Left lung (tissue), 10 donors: ENCODE results near the gene CHAF1A. TPM values are rescaled to one million over a fixed set of nuclear protein-coding genes. Genes with fewer than 3 reads are reported as not detected.

Source experiments
- ATAC-seq: fragments of 200-7000 bp; cut with Tn5 transposase; one replicate; pipeline ENCODE4 v1.9.1; 2020; ENCODE audit warnings: moderate library complexity
- DNase-seq, 4 donors: peaks; one replicate each; pipeline ENCODE4 v3.0.0-alpha.2; 2013 to 2020
- H3K27ac ChIP-seq, 2 donors: fragments of 200-600 bp; sonication (generic) in 1 of 2; one replicate each; pipeline versions ENCODE4 v1.5.0 to v1.8.0; 2020 to 2021
- H3K27me3 ChIP-seq, 2 donors: fragments of 200-600 bp; sonication (generic) in 1 of 2; one replicate each; pipeline versions ENCODE4 v1.5.0 to v1.8.0; 2020 to 2021
- H3K36me3 ChIP-seq, 2 donors: fragments of 200-600 bp; sonication (generic) in 1 of 2; one replicate each; pipeline versions ENCODE4 v1.5.0 to v1.8.0; 2020 to 2021
- H3K4me1 ChIP-seq, 2 donors: fragments of 200-600 bp; one replicate each; pipeline ENCODE4 v1.8.0; 2021
- H3K4me3 ChIP-seq, 2 donors: fragments of 200-600 bp; sonication (generic) in 1 of 2; one replicate each; pipeline versions ENCODE4 v1.5.0 to v1.8.0; 2020 to 2021; ENCODE audit warnings: mild to moderate bottlenecking in 1 of 2
- H3K9me3 ChIP-seq, 2 donors: fragments of 200-600 bp; sonication (generic) in 1 of 2; one replicate each; pipeline versions ENCODE4 v1.5.0 to v1.8.0; 2020 to 2021
- intact Hi-C, 2 donors: fragments of 100-400 bp; cut with DNase I; formaldehyde crosslinking; loops; one replicate each; pipeline versions ENCODE4 v1.11.2 to v1.14.2; 2022
- polyA plus RNA-seq, 6 donors: library from polyadenylated mRNA; unstranded; fragments of 120-200 nt; gene quantifications; one replicate each; pipeline ENCODE4 v1.2.1, GENCODE V29; 2013; ENCODE audit not compliant: insufficient read length in 6 of 6
- total RNA-seq, 2 donors: library from RNA; stranded (reverse); fragmentation: NEBNext Ultra II Directional; extraction: Animal tissue kit (Norgen Biotek cat#: 25700); gene quantifications; one replicate each; pipeline ENCODE4 v1.2.1, GENCODE V29; 2021
- TF ChIP-seq, protein P1 (sequence below), 2 donors: fragments of 200-600 bp; sonication (generic) in 1 of 2; IDR thresholded peaks; one replicate each; pipeline versions ENCODE4 v1.5.0 to v1.8.0; 2021; ENCODE audit warnings: antibody characterized with exemption in 2 of 2
- donor health status: DM: no; HTN: yes; CAD: no.
- donor health status: DM: no; HTN: no; CAD: no.

Gene CHAF1A
- total and polyA plus RNA-seq, 8 donors = 15.6 to 29.3 (median 24.3) TPM

DNA sequence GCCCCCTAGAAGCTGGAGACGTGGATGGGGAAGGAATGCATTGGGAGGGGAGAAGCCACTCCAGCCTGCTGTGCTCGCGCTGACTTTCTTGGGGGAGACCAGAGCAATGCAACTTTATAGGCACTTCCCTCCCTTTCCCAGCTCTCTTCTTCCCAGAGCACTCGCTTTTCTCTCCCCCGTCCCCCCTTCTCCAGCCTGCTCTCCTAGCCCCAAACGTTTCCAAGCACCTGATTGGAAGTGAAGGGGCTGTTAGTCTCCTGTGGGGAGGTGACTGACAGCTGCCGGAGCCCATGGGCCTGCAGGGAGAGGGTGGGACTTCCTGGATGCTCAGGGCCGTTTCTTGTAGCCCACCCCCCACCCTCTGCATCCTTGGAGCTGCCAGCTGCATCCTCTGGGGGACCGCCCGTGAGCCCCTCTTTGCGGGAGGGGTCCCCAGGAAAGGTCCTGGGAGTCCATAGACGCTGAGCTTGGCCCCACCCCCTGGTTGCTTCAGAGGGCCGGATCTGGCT lies 72.1 kb downstream of the CHAF1A start:
- TF ChIP-seq, protein P1, sequence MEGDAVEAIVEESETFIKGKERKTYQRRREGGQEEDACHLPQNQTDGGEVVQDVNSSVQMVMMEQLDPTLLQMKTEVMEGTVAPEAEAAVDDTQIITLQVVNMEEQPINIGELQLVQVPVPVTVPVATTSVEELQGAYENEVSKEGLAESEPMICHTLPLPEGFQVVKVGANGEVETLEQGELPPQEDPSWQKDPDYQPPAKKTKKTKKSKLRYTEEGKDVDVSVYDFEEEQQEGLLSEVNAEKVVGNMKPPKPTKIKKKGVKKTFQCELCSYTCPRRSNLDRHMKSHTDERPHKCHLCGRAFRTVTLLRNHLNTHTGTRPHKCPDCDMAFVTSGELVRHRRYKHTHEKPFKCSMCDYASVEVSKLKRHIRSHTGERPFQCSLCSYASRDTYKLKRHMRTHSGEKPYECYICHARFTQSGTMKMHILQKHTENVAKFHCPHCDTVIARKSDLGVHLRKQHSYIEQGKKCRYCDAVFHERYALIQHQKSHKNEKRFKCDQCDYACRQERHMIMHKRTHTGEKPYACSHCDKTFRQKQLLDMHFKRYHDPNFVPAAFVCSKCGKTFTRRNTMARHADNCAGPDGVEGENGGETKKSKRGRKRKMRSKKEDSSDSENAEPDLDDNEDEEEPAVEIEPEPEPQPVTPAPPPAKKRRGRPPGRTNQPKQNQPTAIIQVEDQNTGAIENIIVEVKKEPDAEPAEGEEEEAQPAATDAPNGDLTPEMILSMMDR (IDR thresholded peaks at IDR 0.05) = no peak
- Histone ChIP-seq H3K27me3 (no peaks in the 10 kb centered on the region), H3K4me1 (peaks cover 12 to 24% of the 10 kb centered on the region in 2 donors), H3K9me3 (no peaks in the 10 kb centered on the region), H3K4me3 (peak overlapping the region in 1 of 2 donors; percentile 94), H3K27ac (no peak overlapping the region), H3K36me3 (peaks cover 0 to 47% of the 10 kb centered on the region in 2 donors)
- intact Hi-C loops = no loop called here
- DNase-seq = peak in 1 of 4 donors; percentile 45
- ATAC-seq = no peak

DNA sequence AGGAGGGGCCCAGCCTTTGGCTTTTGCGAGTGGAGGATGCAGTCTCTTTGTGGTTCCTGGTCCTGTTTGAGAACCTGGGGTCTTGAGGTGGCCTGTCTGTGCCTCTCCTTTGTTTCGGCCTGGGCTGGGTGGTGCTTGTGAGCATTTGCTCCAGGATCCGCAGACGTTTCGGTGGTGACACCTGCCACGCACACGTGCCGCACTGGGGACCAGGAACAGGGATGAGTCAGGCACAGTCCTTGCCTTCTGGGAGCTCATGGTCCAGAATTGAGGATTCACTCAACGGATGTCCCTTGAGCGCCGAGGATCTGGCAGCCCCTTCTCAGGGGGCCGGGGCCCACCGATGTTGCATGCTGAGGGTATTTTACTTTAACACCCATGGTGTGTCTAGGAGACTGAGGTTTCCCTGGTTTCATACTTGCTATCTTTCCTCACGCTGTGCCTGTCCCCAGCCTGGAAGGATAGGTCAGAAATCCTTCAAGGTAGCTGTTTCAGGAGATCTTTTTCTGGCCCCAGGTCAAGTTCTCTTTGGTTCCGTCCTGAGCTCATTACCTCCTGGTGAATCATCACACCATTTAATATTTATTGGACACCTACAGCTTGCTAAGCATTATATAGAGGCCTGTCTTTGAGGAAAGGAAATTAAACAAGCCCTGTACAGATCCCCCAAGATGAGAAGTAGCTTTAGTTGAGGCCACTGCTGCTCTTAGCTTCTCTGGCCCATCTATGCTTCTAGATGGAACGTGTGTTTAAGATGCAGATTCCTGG lies 74.8 kb downstream of the CHAF1A start:
- TF ChIP-seq, protein P1 (IDR thresholded peaks at IDR 0.05) = no peak
- intact Hi-C loops = no loop called here
- peaks cover 12 to 24% of the 10 kb centered on the region in 2 donors for H3K4me1 ChIP-seq
- no peak for DNase-seq
- H3K27ac ChIP-seq = no peak overlapping the region
- ATAC-seq = no peak
- no peaks in the 10 kb centered on the region for H3K9me3 ChIP-seq
- peaks cover 0 to 61% of the 10 kb centered on the region in 2 donors for H3K36me3 ChIP-seq
- no peak overlapping the region for H3K4me3 ChIP-seq
- no peaks in the 10 kb centered on the region for H3K27me3 ChIP-seq

DNA sequence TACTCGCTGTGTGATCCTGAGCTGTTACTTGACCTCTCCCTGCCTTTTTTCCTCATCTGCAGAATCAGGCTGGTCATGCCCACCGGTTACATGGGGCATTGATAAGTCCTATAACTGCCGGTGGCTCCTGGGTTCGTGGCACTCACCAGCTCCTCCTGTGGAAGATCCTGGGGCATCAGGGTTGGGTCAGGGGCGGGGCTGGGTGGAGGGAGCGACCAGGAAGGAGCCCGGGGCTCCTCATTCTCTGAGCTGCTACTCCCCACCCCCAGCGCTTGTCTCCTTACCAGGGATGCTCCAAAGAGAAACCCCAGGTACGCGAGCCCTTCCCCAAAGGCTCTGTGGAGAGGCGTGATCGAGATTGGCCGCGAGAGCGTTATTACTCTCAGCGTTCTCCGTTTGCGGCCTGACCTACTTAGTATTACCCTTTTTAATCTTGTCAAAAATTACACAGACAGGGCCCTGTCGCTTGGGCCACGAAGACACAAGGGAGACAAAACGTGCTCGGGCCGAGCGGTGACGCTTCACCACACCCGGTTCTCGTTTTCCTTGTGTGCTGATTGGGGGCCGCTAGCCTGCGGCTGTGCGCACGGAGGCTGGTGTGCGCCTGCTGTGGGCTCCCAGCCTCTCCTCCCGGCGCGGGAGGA lies 80.4 kb downstream of the CHAF1A start:
- TF ChIP-seq, protein P1 (IDR thresholded peaks at IDR 0.05) = no peak
- Histone ChIP-seq H3K9me3 (no peaks in the 10 kb centered on the region), H3K27me3 (no peaks in the 10 kb centered on the region), H3K36me3 (peaks cover 0 to 76% of the 10 kb centered on the region in 2 donors), H3K27ac (no peak overlapping the region), H3K4me1 (no peaks in the 10 kb centered on the region), H3K4me3 (no peak overlapping the region)
- ATAC-seq (no peak), DNase-seq (no peak)
- intact Hi-C loops = no loop called here

DNA sequence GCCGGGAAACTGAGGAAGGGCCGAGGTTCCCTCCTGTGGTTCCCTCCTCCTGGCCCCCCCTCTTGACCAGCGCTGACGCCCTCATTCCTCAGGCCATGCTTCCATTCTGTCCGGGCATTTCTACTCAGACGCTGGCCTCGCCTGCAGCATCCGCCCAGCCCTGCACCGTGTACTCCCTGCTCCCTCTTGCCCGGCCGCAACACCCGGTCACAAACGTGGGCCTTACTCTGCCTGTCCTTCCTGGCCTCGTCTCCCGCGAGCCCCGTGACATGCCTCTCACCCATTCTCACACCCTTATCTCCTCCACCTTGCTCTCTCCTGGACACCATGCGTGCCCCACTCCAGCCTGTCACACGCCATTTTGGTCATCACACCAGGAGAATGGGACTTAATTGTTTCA lies 80.9 kb downstream of the CHAF1A start:
- TF ChIP-seq, protein P1 (IDR thresholded peaks at IDR 0.05) = no peak
- Histone ChIP-seq H3K27ac (no peak overlapping the region), H3K4me3 (no peak overlapping the region), H3K27me3 (no peaks in the 10 kb centered on the region), H3K9me3 (no peaks in the 10 kb centered on the region), H3K4me1 (no peaks in the 10 kb centered on the region), H3K36me3 (peaks cover 0 to 74% of the 10 kb centered on the region in 2 donors)
- intact Hi-C loops = no loop called here
- DNase-seq (no peak), ATAC-seq (no peak)

DNA sequence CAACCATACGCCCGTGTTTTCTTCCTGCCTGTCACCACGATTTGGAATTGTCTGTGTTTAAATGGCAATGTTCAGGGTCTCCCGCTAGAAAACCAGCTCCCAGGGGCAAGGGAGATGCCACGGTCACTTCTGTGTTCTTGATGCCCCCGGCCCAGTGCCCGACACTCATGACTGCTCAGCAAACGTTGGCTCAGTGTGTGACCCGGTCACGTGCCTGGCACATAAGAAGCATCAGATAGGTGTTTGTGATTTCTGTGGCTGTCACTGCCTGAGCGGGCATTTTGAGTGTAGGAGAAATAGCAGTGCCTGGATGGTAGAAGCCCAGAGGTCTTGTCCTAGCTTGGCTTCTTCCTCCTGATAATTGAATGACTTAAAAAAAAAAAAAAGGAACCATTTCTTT lies 85.1 kb downstream of the CHAF1A start:
- no peaks in the 10 kb centered on the region for H3K9me3 ChIP-seq
- intact Hi-C loops = no loop called here
- ATAC-seq (no peak), DNase-seq (no peak)
- no peak overlapping the region for H3K4me3 ChIP-seq
- no peak overlapping the region for H3K27ac ChIP-seq
- H3K27me3 ChIP-seq = no peaks in the 10 kb centered on the region
- no peaks in the 10 kb centered on the region for H3K4me1 ChIP-seq
- TF ChIP-seq, protein P1 (IDR thresholded peaks at IDR 0.05) = no peak
- peaks cover 0 to 80% of the 10 kb centered on the region in 2 donors for H3K36me3 ChIP-seq
